H1 (cell line): ENCODE measurements around the gene NDNF. TPM values are rescaled to one million over a fixed set of nuclear protein-coding genes. Genes with fewer than 3 reads are reported as not detected.
A peak's percentile ranks its signal among the peaks of the same experiment; 100 is the strongest.

Source experiments
- CBX5 ChIP-seq: fragments of 300-800, 300-1000 bp; sonication (generic); IDR thresholded peaks from 2 replicates; pipeline ENCODE4 v1.7.1; 2016; ENCODE audit warnings: antibody characterized with exemption, low read length, low read depth
- CBX8 ChIP-seq: fragments of 300-800, 300-1000 bp; sonication (generic); IDR thresholded peaks from 2 replicates; pipeline ENCODE4 v1.7.1; 2016; ENCODE audit warnings: low read depth, low read length, borderline replicate concordance
- CHD1 ChIP-seq: IDR thresholded peaks from 2 replicates; pipeline ENCODE4 v1.6.1; 2012; ENCODE audit warnings: low read depth, low read length, improper control_type of control experiment
- EP300 ChIP-seq, 2 experiments: IDR thresholded peaks; 1 replicate in 1 of 2; 2 replicates in 1 of 2; pipeline ENCODE4 v1.6.1; 2011 to 2012; ENCODE audit warnings: low read depth in 2 of 2, low read length in 2 of 2, mild to moderate bottlenecking in 2 of 2, borderline replicate concordance in 1 of 2, inconsistent platforms in 1 of 2, moderate library complexity in 1 of 2
- EZH2 ChIP-seq: fragments of 200-600 bp; sonication (generic); IDR thresholded peaks from 2 replicates; pipeline ENCODE4 v1.7.1; 2012; ENCODE audit warnings: low read depth, mild to moderate bottlenecking, moderate library complexity, low read length, inconsistent platforms; ENCODE audit not compliant: severe bottlenecking
- GABPA ChIP-seq: IDR thresholded peaks from 2 replicates; pipeline ENCODE4 v1.6.1; 2011; ENCODE audit warnings: mild to moderate bottlenecking, low read length, moderate library complexity, borderline replicate concordance; ENCODE audit not compliant: insufficient read depth
- KDM1A ChIP-seq: fragments of 200-600, 300-600 bp; sonication (generic); IDR thresholded peaks from 2 replicates; pipeline ENCODE4 v1.7.1; 2016; ENCODE audit warnings: mild to moderate bottlenecking, low read length, borderline replicate concordance
- KDM4A ChIP-seq: IDR thresholded peaks from one replicate; pipeline ENCODE4 v1.7.1; 2012; ENCODE audit warnings: low read depth, mild to moderate bottlenecking, moderate library complexity, low read length, inconsistent platforms; ENCODE audit not compliant: severe bottlenecking
- NANOG ChIP-seq: IDR thresholded peaks from 2 replicates; pipeline ENCODE4 v1.6.1; 2011; ENCODE audit warnings: low read length, low read depth, mild to moderate bottlenecking, inconsistent platforms; ENCODE audit not compliant: insufficient read depth, poor library complexity, severe bottlenecking
- RAD21 ChIP-seq, 2 experiments: IDR thresholded peaks in 1 of 2; conservative IDR thresholded peaks in 1 of 2; 2 replicates each; pipeline ENCODE4 v1.6.1; 2011; ENCODE audit warnings: low read depth in 2 of 2, low read length in 2 of 2, improper control_type of control experiment in 1 of 2, inconsistent platforms in 1 of 2, mild to moderate bottlenecking in 1 of 2, moderate library complexity in 1 of 2
- RBBP5 ChIP-seq: IDR thresholded peaks from 2 replicates; pipeline ENCODE4 v1.7.1; 2012; ENCODE audit warnings: low read depth, mild to moderate bottlenecking, inconsistent platforms, low read length, moderate library complexity, borderline replicate concordance
- RFX5 ChIP-seq: IDR thresholded peaks from 2 replicates; pipeline ENCODE4 v1.6.1; 2011; ENCODE audit warnings: low read depth, low read length, improper control_type of control experiment, borderline replicate concordance
- RXRA ChIP-seq: IDR thresholded peaks from 2 replicates; pipeline ENCODE4 v1.6.1; 2011; ENCODE audit warnings: low read depth, mild to moderate bottlenecking, low read length, moderate library complexity; ENCODE audit not compliant: insufficient read depth
- SAP30 ChIP-seq: fragments of 300-600 bp; sonication (generic); IDR thresholded peaks from 2 replicates; pipeline ENCODE4 v1.7.1; 2012; ENCODE audit warnings: low read length, moderate library complexity, mild to moderate bottlenecking, inconsistent platforms; ENCODE audit not compliant: insufficient read depth, insufficient replicate concordance
- SRF ChIP-seq: IDR thresholded peaks from 2 replicates; pipeline ENCODE4 v1.6.1; 2011; ENCODE audit warnings: mild to moderate bottlenecking, low read depth, low read length, moderate library complexity
- TAF1 ChIP-seq: IDR thresholded peaks from 2 replicates; pipeline ENCODE4 v1.6.1; 2011; ENCODE audit warnings: mild to moderate bottlenecking, low read depth, low read length
- TAF7 ChIP-seq: optimal IDR thresholded peaks from 2 replicates; pipeline ENCODE3; 2011; ENCODE audit warnings: low read depth, mild to moderate bottlenecking, inconsistent platforms, low read length, moderate library complexity, borderline replicate concordance
- TBP ChIP-seq: IDR thresholded peaks from 2 replicates; pipeline ENCODE4 v1.6.1; 2011; ENCODE audit warnings: low read depth, low read length, improper control_type of control experiment
- ZNF274 ChIP-seq: IDR thresholded peaks from 2 replicates; pipeline ENCODE4 v1.7.0; 2012; ENCODE audit warnings: low read length, borderline replicate concordance; ENCODE audit errors: extremely low read depth
- polyA plus RNA-seq, 7 experiments: library from polyadenylated mRNA; depleted of rRNA in 3 of 7; stranded (reverse) in 5 of 7; unstranded in 2 of 7; fragments of >200 nt in 5 of 7; fragments of 200-250 nt in 2 of 7; gene quantifications; 1 replicate in 5 of 7; 2 replicates in 1 of 7; 4 replicates in 1 of 7; pipeline versions ENCODE4 v1.2.1 to v1.2.3, GENCODE V29; 2011 to 2013; ENCODE audit warnings: missing spikeins in 2 of 7, mixed read lengths in 2 of 7
- total RNA-seq: library from RNA; stranded (reverse); fragmentation: NEBNext Ultra II Directional; extraction: Animal tissue kit (Norgen Biotek cat#: 25700); gene quantifications from 2 replicates; pipeline ENCODE4 v1.2.1, GENCODE V29; 2021
- TF ChIP-seq, protein P1 (sequence below): IDR thresholded peaks from 2 replicates; pipeline ENCODE4 v1.6.1; 2012; ENCODE audit warnings: low read length, inconsistent platforms

NDNF gene
- total and polyA plus RNA-seq, 2 of the 8 experiments (the other 6 are each of a cell fraction or from before 2014, with no cell fraction given), result 0.70 to 1.6 TPM

DNA sequence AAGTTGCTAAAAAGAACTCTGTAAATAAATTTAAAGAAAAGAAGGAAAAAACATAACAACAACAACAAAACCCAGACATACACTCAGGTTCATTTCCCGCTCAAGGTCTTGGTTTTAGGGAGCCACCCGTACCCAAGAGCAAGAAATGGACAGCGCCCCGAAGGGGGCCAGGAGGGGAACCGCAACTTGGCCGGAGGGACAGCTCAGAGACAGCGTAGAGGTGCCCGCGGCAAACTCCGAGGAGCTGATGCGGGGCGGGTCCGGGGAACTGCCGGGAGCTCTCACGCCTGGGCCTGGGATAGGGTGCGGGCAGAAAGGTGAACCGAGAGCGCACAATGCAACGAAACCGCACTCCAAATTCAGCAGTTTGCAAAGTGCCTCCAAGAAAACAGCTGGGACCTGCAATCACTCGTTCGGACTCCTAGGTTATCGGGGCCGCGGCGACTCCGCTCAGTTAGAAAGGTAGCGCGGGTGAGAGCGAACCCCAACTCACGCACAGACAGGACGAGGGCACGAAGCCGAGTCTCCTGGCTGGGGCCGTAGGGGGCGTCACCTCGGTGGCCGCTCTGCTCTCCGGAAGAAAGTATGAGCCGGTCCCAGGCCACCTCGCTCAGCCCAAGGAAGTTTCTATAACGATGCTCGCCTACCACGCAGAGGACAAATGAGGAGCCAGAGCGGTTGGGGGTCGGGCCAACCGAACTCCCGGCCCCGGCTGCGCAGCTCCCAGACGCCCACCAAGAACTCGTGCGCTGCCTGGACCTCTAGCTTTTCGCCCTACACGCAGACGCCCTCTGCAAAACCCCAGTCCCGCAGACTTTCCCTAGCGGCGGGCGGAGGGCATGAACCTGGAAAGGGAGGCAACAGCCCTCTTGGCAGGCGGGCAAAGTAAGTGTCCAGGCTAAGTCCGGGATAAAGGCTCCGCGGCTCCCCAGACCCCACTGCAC lies 1.4 kb downstream of the NDNF start (continued):
- TF ChIP-seq TAF7, result no peak
- no peak for TF ChIP-seq NANOG
- no peak for TF ChIP-seq CBX5
- 0 out of 2 replicates have a peak, but pooled peaks have one; percentile 37 for TF ChIP-seq TAF1
- TF ChIP-seq EZH2, result no peak
- TF ChIP-seq RFX5, result no peak
- TF ChIP-seq SRF, result no peak
- no peak for TF ChIP-seq KDM4A
- no peak for TF ChIP-seq ZNF274
- no peak for TF ChIP-seq TBP
- no peak for TF ChIP-seq KDM1A
- no peak for TF ChIP-seq GABPA
- TF ChIP-seq, protein P1, sequence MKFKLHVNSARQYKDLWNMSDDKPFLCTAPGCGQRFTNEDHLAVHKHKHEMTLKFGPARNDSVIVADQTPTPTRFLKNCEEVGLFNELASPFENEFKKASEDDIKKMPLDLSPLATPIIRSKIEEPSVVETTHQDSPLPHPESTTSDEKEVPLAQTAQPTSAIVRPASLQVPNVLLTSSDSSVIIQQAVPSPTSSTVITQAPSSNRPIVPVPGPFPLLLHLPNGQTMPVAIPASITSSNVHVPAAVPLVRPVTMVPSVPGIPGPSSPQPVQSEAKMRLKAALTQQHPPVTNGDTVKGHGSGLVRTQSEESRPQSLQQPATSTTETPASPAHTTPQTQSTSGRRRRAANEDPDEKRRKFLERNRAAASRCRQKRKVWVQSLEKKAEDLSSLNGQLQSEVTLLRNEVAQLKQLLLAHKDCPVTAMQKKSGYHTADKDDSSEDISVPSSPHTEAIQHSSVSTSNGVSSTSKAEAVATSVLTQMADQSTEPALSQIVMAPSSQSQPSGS, result no peak
- no peak for TF ChIP-seq CBX8
- TF ChIP-seq RAD21 (IDR thresholded peaks at IDR 0.05 in 1 of 2, conservative IDR thresholded peaks at IDR 0.05 in 1 of 2; ENCODE audit: low read depth in 2 of 2, low read length in 2 of 2), result peak; percentile 42 to 50
- TF ChIP-seq RXRA, result no peak
- peak; percentile 93 for TF ChIP-seq RBBP5
- TF ChIP-seq SAP30, result no peak
- no peak for TF ChIP-seq EP300 (IDR thresholded peaks at IDR 0.05; ENCODE audit: borderline replicate concordance in 1 of 2, low read depth in 2 of 2, low read length in 2 of 2)
- TF ChIP-seq CHD1, result no peak
